Tibial nerve (tissue), 4 donors: ENCODE data around the gene COL1A2. TPM values are rescaled to one million over a fixed set of nuclear protein-coding genes. Genes with fewer than 3 reads are reported as not detected.
A peak's percentile ranks its signal among the peaks of the same experiment; 100 is the strongest.

Experiments used
- DNase-seq, 2 donors: peaks; one replicate each; pipeline ENCODE4 v3.0.0-alpha.2; 2019; ENCODE audit warnings: low spot score in 2 of 2
- H3K27ac ChIP-seq, 4 donors: fragments of 200-600 bp; sonication (generic) in 3 of 4; one replicate each; pipeline ENCODE4 v1.5.1; 2017 to 2019; ENCODE audit warnings: mild to moderate bottlenecking in 1 of 4
- H3K27me3 ChIP-seq, 2 donors: fragments of 200-600 bp; sonication (generic) in 1 of 2; one replicate each; pipeline versions ENCODE4 v1.5.1 to v1.6.0; 2017 to 2019
- H3K36me3 ChIP-seq, 3 donors: fragments of 200-600 bp; sonication (generic); one replicate each; pipeline ENCODE4 v1.5.1; 2018 to 2019
- H3K4me1 ChIP-seq, 4 donors: fragments of 200-600 bp; sonication (generic) in 3 of 4; one replicate each; pipeline ENCODE4 v1.5.1; 2017 to 2019
- H3K4me3 ChIP-seq, 4 donors: fragments of 200-600 bp; sonication (generic) in 3 of 4; one replicate each; pipeline ENCODE4 v1.5.1; 2017 to 2019; ENCODE audit warnings: mild to moderate bottlenecking in 1 of 4, moderate library complexity in 1 of 4
- H3K9me3 ChIP-seq, 4 donors: fragments of 200-600 bp; sonication (generic) in 3 of 4; one replicate each; pipeline ENCODE4 v1.5.1; 2017 to 2019
- CTCF ChIP-seq, 5 experiments: fragments of 200-600 bp in 3 of 5; fragments of 450-650 bp in 2 of 5; sonication (generic) in 3 of 5; IDR thresholded peaks; one replicate each; pipeline ENCODE4 v1.5.1; 2016 to 2019; ENCODE audit warnings: antibody characterized with exemption in 5 of 5, mild to moderate bottlenecking in 3 of 5, moderate library complexity in 2 of 5
- EP300 ChIP-seq, 2 donors: sonication (generic); formaldehyde crosslinking; IDR thresholded peaks; one replicate each; pipeline ENCODE4 v1.6.1; 2017; ENCODE audit warnings: antibody characterized with exemption in 2 of 2, mild to moderate bottlenecking in 1 of 2
- POLR2A ChIP-seq, 2 donors: fragments of 450-650 bp; IDR thresholded peaks; one replicate each; pipeline ENCODE4 v1.6.1; 2017; ENCODE audit warnings: antibody characterized with exemption in 2 of 2, mild to moderate bottlenecking in 2 of 2, moderate library complexity in 2 of 2
- WGBS, 2 donors: methylation state at CpG; one replicate each; pipeline ENCODE4 v1.1.5; 2018; 5-methylcytosine and 5-hydroxymethylcytosine counted together
- total RNA-seq, 4 donors: library from RNA; depleted of rRNA; stranded (reverse); fragments of >200 nt; gene quantifications; one replicate each; pipeline ENCODE4 v1.1.0, GENCODE V29; 2016

Gene COL1A2
- total RNA-seq, 4 donors from 2014 or later = 235 to 747 (median 399) TPM

DNA sequence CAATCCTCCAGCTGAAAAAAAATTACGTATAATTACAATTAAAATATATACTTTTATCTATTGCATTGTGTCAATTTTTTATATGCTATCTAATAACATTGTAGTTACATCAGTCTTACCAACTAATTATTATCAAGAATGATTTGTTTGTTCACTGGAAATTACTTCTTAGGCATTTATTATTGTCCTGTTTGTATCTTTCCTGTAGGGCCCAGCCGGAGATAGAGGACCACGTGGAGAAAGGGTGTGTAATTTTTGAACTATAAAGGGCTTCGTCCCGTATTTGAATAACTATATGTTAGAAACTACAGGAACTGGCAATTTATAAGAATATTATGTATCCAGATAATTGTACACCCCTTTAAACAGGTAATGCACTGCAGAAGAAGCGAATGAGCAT, 4.1 kb downstream of the COL1A2 start:
- DNase-seq = no peak
- Histone ChIP-seq H3K27me3 (no peaks in the 10 kb centered on the region), H3K9me3 (no peaks in the 10 kb centered on the region), H3K4me1 (peaks cover 0 to 73% (median 19%) of the 10 kb centered on the region in 4 donors), H3K36me3 (peaks cover 0 to 26% (median 0%) of the 10 kb centered on the region in 3 donors), H3K27ac (peak overlapping the region in 2 of 4 donors; percentile 36 to 96), H3K4me3 (peak overlapping the region in 1 of 4 donors; percentile 15)
- TF ChIP-seq CTCF (IDR thresholded peaks at IDR 0.05) (no peak), EP300 (IDR thresholded peaks at IDR 0.05) (no peak), POLR2A (IDR thresholded peaks at IDR 0.05) (no peak)
- WGBS, 2 donors = 28 to 32% methylated on average over 6 of the region's 6 CpGs

- TF ChIP-seq CTCF (IDR thresholded peaks at IDR 0.05) = no peak
- TF ChIP-seq POLR2A (IDR thresholded peaks at IDR 0.05) = no peak
- TF ChIP-seq EP300 (IDR thresholded peaks at IDR 0.05) = no peak
- DNase-seq = no peak
- Histone ChIP-seq H3K4me1 (peaks cover 0 to 76% (median 19%) of the 10 kb centered on the region in 4 donors), H3K36me3 (peaks cover 0 to 38% (median 0%) of the 10 kb centered on the region in 3 donors), H3K27ac (peak overlapping the region in 2 of 4 donors; percentile 42 to 65), H3K4me3 (peak overlapping the region in 1 of 4 donors; percentile 22), H3K9me3 (no peaks in the 10 kb centered on the region), H3K27me3 (no peaks in the 10 kb centered on the region)
- WGBS, 2 donors = 53 to 58% methylated on average over 2 of the region's 2 CpGs
These were observed 5.3 kb downstream of the COL1A2 start for GRCh38 chr7:94400022-94400421.

DNA sequence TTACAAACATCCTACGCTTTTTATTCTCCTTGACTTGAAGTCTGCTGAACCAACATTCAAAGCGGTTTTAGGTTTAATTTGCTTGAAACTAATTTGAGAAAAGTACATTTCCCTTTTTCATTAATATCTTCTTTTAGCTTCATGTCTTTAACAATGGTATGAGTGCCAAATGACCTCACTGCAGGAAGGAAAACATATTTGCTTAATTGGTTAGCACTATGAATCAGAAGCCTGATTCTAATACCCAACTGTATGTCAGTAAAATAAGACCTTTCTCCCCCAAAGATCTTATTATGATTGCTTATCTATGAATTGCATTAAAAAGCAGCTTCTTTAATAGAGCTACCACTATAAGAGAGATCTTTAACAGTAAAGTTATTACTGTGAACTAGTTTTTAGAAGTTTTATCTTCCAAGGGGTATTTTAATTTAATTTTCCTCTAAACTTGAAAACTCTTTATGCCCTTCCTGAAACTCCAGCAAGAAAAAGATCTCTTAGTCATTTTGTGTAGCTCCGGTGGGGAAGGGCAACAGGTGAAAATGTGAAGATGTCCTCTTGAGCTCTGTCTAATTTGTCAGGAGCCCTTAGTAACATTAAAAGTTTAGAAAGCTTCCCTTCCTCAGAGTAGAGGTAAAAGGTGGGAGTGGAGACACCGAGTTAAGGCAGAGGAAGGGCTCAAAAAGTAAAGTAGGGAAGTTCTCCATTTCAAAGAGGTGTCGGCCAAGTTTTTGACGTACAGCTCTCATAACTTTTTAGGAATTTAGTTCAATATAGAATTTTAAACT, 6.1 kb downstream of the COL1A2 start:
- 52 to 55% methylated on average over 6 of the region's 6 CpGs for WGBS, 2 donors
- H3K27ac ChIP-seq = peak overlapping the region in 3 of 4 donors; percentile 3 to 65 (median 52)
- no peak for TF ChIP-seq EP300 (IDR thresholded peaks at IDR 0.05)
- TF ChIP-seq POLR2A (IDR thresholded peaks at IDR 0.05) = no peak
- no peak for TF ChIP-seq CTCF (IDR thresholded peaks at IDR 0.05)
- H3K27me3 ChIP-seq = no peaks in the 10 kb centered on the region
- DNase-seq = no peak
- H3K9me3 ChIP-seq = no peaks in the 10 kb centered on the region
- H3K36me3 ChIP-seq = peaks cover 0 to 43% (median 0%) of the 10 kb centered on the region in 3 donors
- no peak overlapping the region for H3K4me3 ChIP-seq
- peaks cover 0 to 83% (median 19%) of the 10 kb centered on the region in 4 donors for H3K4me1 ChIP-seq

DNA sequence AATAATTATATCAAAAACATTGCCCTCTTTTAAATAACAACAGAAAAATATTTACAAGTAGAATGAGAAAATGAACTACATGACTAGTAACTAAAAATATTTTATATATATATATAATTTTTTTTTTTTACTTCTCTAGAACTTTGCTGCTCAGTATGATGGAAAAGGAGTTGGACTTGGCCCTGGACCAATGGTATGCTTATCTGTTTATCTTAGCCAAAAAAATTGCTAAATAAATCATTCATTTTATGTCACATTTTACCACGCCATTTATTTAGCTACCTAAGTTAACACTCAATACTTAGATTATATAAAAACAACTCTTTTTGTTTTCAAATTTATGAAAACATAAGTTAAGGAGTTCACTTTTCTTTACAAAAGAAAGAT, 6.7 kb downstream of the COL1A2 start:
- Histone ChIP-seq H3K27ac (peak overlapping the region in 3 of 4 donors; percentile 3 to 65 (median 52)), H3K4me1 (peaks cover 0 to 89% (median 19%) of the 10 kb centered on the region in 4 donors), H3K4me3 (no peak overlapping the region), H3K27me3 (no peaks in the 10 kb centered on the region), H3K36me3 (peaks cover 0 to 49% (median 0%) of the 10 kb centered on the region in 3 donors), H3K9me3 (no peaks in the 10 kb centered on the region)
- WGBS, 2 donors = 30 to 47% methylated on average over 1 of the region's 1 CpG
- DNase-seq = no peak
- TF ChIP-seq EP300 (IDR thresholded peaks at IDR 0.05) = no peak
- TF ChIP-seq POLR2A (IDR thresholded peaks at IDR 0.05) = no peak
- TF ChIP-seq CTCF (IDR thresholded peaks at IDR 0.05) = no peak

DNA sequence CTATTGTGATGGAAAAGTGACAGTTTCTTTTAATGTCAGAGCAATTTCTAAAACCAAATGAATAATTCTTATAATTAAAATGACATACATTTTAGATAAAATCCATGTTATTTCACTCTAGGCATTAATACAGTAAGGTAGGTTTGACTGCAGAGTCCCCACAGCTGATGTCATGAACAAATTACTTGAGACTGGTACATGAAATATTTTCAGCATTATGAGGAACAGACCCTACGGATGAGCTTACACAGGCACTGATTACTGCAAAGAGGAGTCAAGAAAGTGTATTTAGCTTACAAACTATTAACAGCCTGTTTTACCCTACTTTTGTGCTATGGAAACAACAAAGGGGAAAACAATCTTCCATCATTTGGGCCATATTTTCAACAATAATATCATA, 8.9 kb downstream of the COL1A2 start:
- Histone ChIP-seq H3K36me3 (peaks cover 0 to 65% (median 4%) of the 10 kb centered on the region in 3 donors), H3K27ac (peak overlapping the region in 1 of 4 donors; percentile 7), H3K4me3 (no peak overlapping the region), H3K4me1 (peaks cover 0 to 83% (median 18%) of the 10 kb centered on the region in 4 donors), H3K27me3 (no peaks in the 10 kb centered on the region), H3K9me3 (no peaks in the 10 kb centered on the region)
- no peak for DNase-seq
- no peak for TF ChIP-seq CTCF (IDR thresholded peaks at IDR 0.05)
- no peak for TF ChIP-seq POLR2A (IDR thresholded peaks at IDR 0.05)
- no peak for TF ChIP-seq EP300 (IDR thresholded peaks at IDR 0.05)
- WGBS, 2 donors = 27 to 35% methylated on average over 1 of the region's 1 CpG
